Activated CD8-positive, alpha-beta T cell treated with anti-CD3 and anti-CD28 coated beads for 36 hours (primary cell): ENCODE results near the gene ALS2CL. TPM values are rescaled to one million over a fixed set of nuclear protein-coding genes. Genes with fewer than 3 reads are reported as not detected.

Experiments used
- ATAC-seq: fragments of 200-7000 bp; cut with Tn5 transposase; one replicate; pipeline ENCODE4 v1.10.0; 2021; ENCODE audit warnings: mild to moderate bottlenecking, moderate library complexity
- CTCF ChIA-PET: fragments of 350-600 bp; sonication (Branson Sonifier 250); formaldehyde crosslinking; loops from one replicate; lab custom pipeline; 2021; ENCODE audit warnings: antibody characterized with exemption; lab: Charles Lee
- POLR2A ChIA-PET: fragments of 350-600 bp; sonication (Branson Sonifier 250); formaldehyde crosslinking; loops from one replicate; lab custom pipeline; 2021; ENCODE audit warnings: antibody characterized with exemption; lab: Charles Lee
- DNase-seq: peaks from one replicate; pipeline ENCODE4 v3.0.0-alpha.2; 2020
- H3K27ac Mint-ChIP-seq: one replicate; pipeline ENCODE4 v1.8.0; 2021; ENCODE audit warnings: mild to moderate bottlenecking, mixed read lengths
- H3K27me3 Mint-ChIP-seq: one replicate; pipeline ENCODE4 v1.8.0; 2021; ENCODE audit warnings: mixed read lengths
- H3K36me3 Mint-ChIP-seq: one replicate; pipeline ENCODE4 v1.8.0; 2021; ENCODE audit warnings: low read depth, mixed read lengths
- H3K4me1 Mint-ChIP-seq: one replicate; pipeline ENCODE4 v1.8.0; 2021; ENCODE audit warnings: low read depth, mixed read lengths
- H3K4me3 Mint-ChIP-seq: one replicate; pipeline ENCODE4 v1.8.0; 2021; ENCODE audit warnings: mild to moderate bottlenecking, moderate library complexity, mixed read lengths
- H3K9me3 Mint-ChIP-seq: one replicate; pipeline ENCODE4 v1.8.0; 2021; ENCODE audit warnings: mixed read lengths
- intact Hi-C: fragments of 100-400 bp; cut with micrococcal nuclease; formaldehyde crosslinking; loops from one replicate; pipeline ENCODE4 v1.10.0; 2022
- total RNA-seq, 2 experiments: library from RNA; stranded (reverse); gene quantifications; one replicate each; pipeline ENCODE4 v1.2.3, GENCODE V29; 2021
- TF ChIP-seq, protein P1 (sequence below): fragments of 200-600 bp; IDR thresholded peaks from one replicate; pipeline ENCODE4 v1.8.0; 2022; ENCODE audit warnings: antibody characterized with exemption, mild to moderate bottlenecking

The ALS2CL gene
- total RNA-seq, 2 experiments from 2014 or later: 1.7 to 2.0 TPM

DNA sequence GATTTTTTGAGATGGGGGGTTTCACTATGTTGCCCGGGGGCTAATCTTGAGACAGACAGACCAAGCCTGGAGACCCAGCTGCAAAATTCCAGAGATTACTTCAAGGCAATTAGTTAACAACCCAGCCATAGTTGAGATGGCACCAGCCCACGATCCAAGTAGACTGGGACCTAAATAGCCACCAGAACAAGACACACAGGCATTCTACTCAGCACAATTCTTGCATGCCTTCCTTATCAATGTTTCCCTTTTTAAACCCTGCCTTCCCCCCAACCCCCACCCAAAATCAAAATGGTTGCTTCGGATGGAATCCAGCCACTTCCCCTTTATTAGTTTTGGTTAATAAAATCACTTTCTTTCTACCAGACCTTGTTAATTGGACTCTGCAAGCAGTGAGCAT is 52.6 kb downstream of the ALS2CL start:
- peaks cover 14% of the 10 kb centered on the region for H3K9me3 Mint-ChIP-seq
- TF ChIP-seq, protein P1, sequence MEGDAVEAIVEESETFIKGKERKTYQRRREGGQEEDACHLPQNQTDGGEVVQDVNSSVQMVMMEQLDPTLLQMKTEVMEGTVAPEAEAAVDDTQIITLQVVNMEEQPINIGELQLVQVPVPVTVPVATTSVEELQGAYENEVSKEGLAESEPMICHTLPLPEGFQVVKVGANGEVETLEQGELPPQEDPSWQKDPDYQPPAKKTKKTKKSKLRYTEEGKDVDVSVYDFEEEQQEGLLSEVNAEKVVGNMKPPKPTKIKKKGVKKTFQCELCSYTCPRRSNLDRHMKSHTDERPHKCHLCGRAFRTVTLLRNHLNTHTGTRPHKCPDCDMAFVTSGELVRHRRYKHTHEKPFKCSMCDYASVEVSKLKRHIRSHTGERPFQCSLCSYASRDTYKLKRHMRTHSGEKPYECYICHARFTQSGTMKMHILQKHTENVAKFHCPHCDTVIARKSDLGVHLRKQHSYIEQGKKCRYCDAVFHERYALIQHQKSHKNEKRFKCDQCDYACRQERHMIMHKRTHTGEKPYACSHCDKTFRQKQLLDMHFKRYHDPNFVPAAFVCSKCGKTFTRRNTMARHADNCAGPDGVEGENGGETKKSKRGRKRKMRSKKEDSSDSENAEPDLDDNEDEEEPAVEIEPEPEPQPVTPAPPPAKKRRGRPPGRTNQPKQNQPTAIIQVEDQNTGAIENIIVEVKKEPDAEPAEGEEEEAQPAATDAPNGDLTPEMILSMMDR: no peak
- intact Hi-C loops: no loop called here
- POLR2A ChIA-PET: interaction anchor here (0.6 to 1.7 kb wide), 2 partner anchors 9 to 153 kb away, joined by 4 to 5 read pairs; no protein-coding TSS in a partner anchor
- no peak overlapping the region for H3K4me3 Mint-ChIP-seq
- no peaks in the 10 kb centered on the region for H3K4me1 Mint-ChIP-seq
- ATAC-seq (no peak), DNase-seq (no peak)
- no peak overlapping the region for H3K27ac Mint-ChIP-seq
- H3K27me3 Mint-ChIP-seq: peaks cover 9% of the 10 kb centered on the region
- H3K36me3 Mint-ChIP-seq: no peaks in the 10 kb centered on the region
- CTCF ChIA-PET: interaction anchor here (2.7 to 4.4 kb wide), 2 partner anchors 11 to 152 kb away, joined by 13 to 21 read pairs; no protein-coding TSS in a partner anchor

DNA sequence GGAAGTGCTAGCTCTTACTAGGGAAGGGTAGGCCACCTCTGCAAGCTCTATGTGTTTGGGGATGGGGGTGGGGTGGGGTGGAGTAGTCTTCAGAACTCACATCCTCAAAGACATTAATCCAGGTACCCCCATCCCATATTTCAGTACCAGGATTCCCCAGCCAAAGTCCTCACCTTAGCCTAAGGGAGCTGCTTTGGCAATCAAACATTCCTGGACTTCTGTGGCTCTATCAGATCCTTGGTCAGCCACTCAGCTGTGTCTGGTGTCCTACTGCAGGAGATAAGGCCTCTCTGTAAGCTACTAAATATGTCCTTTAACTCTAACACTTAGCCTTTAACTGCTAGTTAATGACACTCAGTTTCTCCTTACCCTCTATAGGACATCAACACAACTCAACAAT is 54.3 kb downstream of the ALS2CL start:
- Mint-ChIP-seq H3K27me3 (peaks cover 5% of the 10 kb centered on the region), H3K4me3 (no peak overlapping the region), H3K27ac (no peak overlapping the region), H3K36me3 (no peaks in the 10 kb centered on the region), H3K4me1 (no peaks in the 10 kb centered on the region), H3K9me3 (peaks cover 14% of the 10 kb centered on the region)
- TF ChIP-seq, protein P1: no peak
- DNase-seq: no peak
- CTCF ChIA-PET: interaction anchor here (0.9 to 4.4 kb wide), 3 partner anchors 10 to 151 kb away, joined by 3 to 21 read pairs (median 4); no protein-coding TSS in a partner anchor
- POLR2A ChIA-PET: interaction anchor here (1.7 kb wide), 1 partner anchor 11 kb away, joined by 5 read pairs; no protein-coding TSS in a partner anchor
- ATAC-seq: no peak
- intact Hi-C loops: no loop called here

DNA sequence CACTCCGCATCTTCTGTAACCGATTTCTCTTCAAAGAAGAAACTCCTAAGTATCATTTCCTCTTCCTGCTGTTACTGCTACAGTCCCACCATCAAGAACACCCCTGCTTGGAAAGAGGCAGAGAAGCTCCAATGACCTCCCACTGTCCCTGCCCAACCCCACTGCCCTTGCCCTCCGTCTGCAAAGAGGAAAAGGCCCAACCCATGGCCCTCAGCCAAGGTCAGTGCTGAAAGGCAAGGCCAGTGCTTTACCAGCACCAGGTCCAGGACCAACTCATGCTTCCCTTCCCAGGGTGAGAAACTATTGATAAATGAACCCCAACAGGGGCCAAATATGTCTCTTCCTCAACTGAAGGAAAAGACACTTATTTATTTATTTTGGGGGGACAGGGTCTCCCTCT is 58.6 kb downstream of the ALS2CL start:
- POLR2A ChIA-PET: no interaction called here
- Mint-ChIP-seq H3K4me3 (no peak overlapping the region), H3K27me3 (no peaks in the 10 kb centered on the region), H3K4me1 (peaks cover 4% of the 10 kb centered on the region), H3K36me3 (no peaks in the 10 kb centered on the region), H3K9me3 (peaks cover 2% of the 10 kb centered on the region), H3K27ac (no peak overlapping the region)
- ATAC-seq (no peak), DNase-seq (no peak)
- CTCF ChIA-PET: interaction anchor here (12.2 kb wide), 1 partner anchor 148 kb away, joined by 254 read pairs; no protein-coding TSS in a partner anchor
- intact Hi-C loops: no loop called here
- TF ChIP-seq, protein P1: no peak

DNA sequence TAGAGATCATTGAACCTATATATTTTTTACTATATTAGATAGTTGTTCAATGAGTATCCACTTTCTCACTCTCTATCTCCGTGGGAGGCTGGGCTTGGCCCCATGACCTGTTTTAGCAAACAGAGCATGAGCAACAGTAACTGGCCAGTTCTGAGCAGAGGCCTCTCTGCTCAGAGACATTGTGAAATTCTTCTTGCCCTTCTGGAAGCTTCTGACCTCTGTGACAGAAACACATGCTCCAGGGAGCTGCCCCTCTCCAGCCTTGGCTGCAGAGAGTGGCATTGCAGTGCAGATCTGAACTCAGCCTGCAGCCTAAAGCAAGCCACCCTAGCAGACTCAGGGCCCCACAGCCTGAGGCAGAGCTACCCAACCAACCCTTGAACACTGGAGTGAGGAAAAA is 60.7 kb downstream of the ALS2CL start:
- POLR2A ChIA-PET: no interaction called here
- H3K27ac Mint-ChIP-seq: no peak overlapping the region
- intact Hi-C loops: no loop called here
- peaks cover 13% of the 10 kb centered on the region for H3K4me1 Mint-ChIP-seq
- ATAC-seq (no peak), DNase-seq (no peak)
- H3K36me3 Mint-ChIP-seq: no peaks in the 10 kb centered on the region
- CTCF ChIA-PET: interaction anchor here (12.2 kb wide), 1 partner anchor 146 kb away, joined by 254 read pairs; no protein-coding TSS in a partner anchor
- TF ChIP-seq, protein P1: no peak
- no peaks in the 10 kb centered on the region for H3K27me3 Mint-ChIP-seq
- H3K9me3 Mint-ChIP-seq: no peaks in the 10 kb centered on the region
- no peak overlapping the region for H3K4me3 Mint-ChIP-seq
